NCI-H1436 (cell line): ENCODE results near the gene GALR2.

Experiments used
- DNase-seq: peaks from one replicate; lab custom pipeline; 2025; lab: John Stamatoyannopoulos, UW

The GALR2 gene

GRCh38 chr17:76079956-76080767, 5.6 kb downstream of the GALR2 start:
- DNase-seq, result no peak

DNA sequence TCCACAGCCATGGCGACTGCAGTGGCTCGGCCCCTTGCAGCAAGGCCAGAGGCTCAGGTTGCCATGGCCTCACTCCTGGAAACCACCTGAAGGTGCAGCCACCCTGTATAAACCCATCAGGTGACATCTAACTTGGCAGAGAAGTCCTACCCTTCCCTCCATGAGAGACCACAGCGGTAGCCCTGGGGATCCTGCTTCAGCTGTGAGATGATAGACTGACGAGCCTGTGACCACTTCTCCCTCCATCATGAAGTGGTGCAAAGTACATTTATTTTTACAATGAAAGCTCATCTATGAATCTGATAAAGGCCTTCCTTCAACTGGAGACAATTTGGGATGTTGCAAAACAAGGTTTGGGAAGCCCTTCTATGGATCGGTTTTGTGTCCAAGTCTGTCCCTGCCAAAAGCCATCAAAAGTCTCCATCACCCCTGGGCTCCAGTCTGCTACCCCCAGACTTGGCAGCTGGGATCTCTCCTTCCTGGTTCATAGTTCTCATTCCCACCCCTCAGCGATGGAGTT, 6.2 kb downstream of the GALR2 start:
- DNase-seq, result no peak

DNA sequence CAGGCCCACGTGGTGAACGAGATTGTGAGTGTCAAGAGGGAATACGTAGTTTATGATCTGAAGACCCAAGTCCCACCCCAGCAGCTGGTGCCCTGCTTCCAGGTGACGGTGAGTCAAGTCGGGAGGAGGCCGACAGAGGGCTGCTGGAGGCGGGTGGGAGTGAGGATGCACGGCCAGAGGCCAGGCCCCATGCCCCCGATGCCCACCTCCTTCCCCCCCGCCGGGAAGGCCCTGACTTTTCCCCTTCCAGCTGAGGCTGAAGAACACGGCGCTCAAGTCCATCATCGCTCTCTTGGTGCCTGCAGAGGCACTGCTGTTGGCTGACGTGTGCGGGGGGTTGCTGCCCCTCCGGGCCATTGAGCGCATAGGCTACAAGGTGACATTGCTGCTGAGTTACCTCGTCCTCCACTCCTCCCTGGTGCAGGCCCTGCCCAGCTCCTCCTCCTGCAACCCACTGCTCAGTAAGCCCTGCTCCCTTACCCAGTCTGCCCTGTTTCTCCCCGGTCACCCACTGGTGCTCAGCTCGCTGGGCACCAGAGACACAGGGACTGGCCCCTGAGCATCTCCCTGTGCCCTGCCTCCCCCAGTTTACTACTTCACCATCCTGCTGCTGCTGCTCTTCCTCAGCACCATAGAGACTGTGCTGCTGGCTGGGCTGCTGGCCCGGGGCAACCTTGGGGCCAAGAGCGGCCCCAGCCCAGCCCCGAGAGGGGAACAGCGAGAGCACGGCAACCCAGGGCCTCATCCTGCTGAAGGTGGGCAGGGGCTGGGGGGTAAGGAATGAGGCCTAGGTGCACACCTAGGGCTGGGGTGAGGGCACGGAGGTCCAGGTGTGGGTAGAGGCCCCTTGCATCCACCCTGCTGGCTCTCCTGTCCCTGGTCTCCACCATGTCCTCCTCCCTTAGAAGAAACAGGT, 7.0 kb downstream of the GALR2 start:
- no peak for DNase-seq

DNA sequence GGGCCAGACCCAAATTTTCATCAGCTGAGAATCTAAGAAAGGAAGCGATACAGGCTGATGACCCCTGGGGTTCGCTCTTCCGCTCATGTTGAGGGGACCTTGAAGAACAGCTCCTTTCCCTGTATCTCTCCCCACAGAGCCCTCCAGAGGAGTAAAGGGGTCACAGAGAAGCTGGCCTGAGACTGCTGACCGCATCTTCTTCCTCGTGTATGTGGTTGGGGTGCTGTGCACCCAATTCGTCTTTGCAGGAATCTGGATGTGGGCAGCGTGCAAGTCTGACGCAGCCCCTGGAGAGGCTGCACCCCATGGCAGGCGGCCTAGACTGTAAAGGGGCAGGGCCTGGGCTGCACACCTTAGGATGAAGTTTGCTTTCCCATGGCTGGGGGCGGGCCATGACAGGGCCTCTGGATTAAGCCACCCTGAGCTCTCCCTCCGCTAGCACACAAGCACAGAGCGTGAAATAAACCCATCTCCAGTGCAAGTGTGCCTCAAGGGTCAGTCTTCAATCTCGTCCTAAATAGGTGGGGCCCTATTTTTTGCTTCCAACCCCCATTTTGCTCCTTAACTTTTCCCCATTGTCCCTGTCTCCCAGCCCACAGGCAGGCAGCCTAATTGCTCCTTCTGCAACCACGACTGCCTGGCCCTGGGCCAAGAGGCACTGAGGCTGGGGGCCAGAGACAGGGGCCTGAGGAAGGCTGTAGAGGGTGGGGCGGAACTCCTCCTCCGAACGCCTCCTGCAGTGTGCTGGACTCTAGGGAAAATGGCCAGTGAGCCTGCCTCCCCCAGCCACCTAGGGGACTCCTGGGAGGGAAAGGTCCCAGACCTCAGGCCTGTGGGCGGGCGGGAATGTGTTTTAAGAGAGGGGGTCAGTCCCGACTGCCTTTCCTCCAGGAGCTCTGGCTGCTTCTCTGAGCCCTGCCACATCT, 8.0 kb downstream of the GALR2 start:
- no peak for DNase-seq

DNA sequence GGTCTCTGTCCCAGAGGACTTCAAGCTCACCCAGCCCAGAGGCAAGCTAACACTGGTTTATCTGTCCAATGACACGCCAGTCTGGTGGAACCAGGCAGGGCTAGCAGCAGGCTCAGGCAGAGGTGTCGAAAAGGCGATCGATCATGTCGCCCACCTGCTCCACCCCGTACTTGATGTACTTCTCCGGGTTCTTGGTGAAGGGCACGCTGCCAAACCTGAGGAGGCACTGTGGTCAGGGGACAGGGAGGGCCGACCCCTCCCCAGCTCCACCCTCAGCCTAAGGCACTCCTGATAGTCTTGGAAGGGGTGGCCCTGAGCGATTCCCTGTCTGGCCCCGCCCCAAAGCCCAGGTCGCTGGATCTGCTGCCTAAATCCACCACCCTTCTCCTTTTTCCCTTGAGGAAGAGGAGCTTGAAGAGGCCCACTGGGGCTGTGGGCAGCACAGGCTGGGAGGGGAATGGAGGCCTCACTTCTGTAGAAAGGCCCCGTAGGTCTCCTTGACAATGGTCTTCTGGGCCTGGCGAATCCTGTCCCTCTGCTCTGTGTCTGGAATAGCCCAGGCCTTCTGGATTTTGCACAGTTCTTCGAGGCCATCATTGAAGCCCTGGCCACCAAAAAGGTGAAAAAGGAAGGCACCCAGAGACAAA, 9.1 kb downstream of the GALR2 start:
- DNase-seq, result no peak

GRCh38 chr17:76085066-76085730, 10.6 kb downstream of the GALR2 start:
- no peak for DNase-seq

DNA sequence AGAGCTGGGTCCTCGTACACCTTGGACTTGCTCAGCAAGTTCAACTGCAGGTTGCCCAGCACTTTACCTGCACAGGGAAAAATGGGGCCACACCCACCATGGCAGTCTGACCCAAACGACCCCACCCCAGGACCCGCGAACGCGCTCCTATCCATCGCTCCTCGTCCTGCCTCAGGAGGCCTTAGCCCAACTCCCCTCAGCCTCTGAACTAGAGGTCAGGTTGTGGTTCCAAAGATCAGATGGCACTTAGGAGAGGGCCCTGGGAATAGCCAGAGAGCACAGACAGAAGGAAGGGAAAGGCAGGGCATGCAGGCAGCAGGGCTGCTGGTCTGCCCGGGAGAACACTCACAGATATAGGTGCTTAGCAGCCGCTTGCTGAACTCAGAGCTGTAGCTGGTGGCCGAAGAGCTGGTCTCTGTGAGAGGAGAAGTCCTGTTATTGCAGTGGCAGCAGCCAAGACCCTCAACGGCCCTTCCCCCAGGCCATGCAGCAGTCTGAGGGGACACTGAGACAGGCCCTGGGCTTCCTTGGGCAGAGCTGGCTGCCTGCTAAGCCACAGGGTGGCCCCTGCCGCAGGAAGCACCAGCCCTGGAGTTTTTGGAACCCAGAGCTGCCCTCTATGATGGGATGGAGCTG, 11.3 kb downstream of the GALR2 start:
- DNase-seq, result no peak

GRCh38 chr17:76086384-76086783, 11.8 kb downstream of the GALR2 start:
- no peak for DNase-seq

GRCh38 chr17:76087531-76087930, 12.9 kb downstream of the GALR2 start:
- DNase-seq, result no peak

- DNase-seq, result no peak
Observed at GRCh38 chr17:76088041-76088867, 13.7 kb downstream of the GALR2 start.

DNA sequence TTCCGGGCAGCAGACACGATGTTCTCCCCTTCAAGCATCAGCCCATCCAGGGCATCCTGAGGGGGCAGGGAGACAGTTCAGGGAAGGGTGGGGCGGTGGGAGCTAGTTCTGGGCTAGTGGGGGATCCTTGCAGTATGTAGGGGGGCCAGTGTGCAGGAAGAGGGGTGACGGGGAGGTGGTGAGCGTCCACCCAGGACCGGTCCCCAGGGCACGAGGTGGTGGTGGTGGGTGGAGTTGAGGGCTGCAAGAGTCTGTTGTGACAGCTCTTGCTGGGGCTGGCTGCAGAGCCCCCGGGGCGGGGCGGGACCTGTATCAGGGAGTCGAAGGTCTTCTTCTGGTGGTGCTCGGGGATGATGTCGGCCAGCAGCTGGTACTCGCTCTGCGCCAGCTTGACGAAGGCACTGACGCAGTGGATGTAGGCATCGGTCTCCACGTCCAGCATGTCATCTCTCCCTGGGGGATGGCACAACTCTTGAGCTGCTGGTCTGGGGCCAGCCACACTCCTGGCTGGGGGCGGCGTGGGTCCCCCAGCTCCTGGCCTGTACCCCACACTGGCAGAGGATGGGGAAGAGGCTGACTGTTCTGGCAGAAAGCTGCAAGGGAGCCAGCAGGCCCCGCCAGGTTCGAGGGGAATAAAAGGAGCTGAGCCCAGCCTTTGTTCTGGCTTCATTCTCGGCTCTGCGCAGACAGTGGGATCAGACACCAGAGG, 14.4 kb downstream of the GALR2 start:
- no peak for DNase-seq

GRCh38 chr17:76089680-76090516, 15.3 kb downstream of the GALR2 start:
- no peak for DNase-seq

DNA sequence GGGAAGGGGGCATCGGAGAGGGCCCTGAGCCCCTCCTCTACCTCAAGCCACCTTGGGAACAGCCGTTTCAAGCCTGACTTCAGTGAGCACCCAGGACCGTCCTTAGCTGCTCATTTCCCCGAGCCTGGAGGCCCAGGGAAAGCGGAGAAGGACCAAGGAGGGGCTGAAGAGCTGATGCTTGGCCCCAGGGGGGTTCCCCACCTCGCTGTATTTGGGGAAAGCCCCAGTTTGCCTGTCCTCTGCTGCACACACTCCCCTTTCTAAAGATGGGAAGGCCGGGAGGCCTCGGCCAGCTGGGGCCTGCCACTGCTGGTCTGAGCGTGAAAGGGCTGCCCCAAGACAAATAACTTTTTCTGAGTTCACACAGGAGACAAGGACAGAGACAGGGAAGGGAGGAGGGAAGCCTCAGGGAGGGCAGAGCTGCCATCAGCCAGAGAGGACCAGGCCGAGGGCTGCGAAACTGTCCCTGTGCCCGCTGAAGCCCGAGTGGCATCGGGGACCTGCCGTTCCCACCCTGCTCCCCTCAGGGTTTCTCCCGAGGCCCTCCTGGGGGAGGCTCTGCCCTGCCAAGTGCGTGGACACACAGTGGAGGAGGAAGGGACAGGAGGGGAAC, 16.0 kb downstream of the GALR2 start:
- DNase-seq, result no peak

DNA sequence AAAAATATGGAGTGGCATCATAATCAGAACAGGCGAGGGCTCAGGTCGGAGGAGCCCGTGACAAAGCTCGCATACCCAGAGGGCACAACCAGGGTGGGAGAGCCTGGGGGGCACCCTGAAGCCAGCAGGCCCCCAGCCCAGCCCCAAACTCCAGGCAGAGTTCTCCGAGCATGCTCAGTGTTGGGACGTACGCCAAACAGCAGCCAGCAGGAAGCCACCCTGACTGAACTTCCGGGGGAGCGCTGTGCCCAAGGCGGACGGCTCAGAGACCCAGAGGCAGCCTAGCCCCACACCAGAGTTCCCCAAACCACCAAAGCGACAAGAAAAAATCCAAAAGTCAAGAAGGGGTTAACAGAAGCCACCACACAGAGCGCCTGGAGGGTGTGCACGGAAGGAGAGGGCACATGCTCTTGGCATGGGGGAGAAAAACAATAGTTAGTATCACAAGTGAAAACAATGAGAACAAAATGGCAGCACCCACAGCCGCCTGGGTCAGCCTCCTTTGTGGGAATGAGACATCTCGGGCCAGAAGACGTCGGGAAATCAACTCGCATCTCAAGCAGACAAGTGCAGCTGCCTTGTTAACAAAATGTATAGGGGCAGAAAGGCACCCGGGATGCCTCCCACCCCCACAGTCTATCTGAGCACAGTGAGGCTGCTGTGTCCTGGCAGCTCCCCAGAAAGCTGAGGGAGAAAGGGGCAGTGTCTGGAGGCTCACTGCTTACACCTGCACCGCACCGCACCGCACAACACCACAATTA, 17.1 kb downstream of the GALR2 start:
- no peak for DNase-seq

DNA sequence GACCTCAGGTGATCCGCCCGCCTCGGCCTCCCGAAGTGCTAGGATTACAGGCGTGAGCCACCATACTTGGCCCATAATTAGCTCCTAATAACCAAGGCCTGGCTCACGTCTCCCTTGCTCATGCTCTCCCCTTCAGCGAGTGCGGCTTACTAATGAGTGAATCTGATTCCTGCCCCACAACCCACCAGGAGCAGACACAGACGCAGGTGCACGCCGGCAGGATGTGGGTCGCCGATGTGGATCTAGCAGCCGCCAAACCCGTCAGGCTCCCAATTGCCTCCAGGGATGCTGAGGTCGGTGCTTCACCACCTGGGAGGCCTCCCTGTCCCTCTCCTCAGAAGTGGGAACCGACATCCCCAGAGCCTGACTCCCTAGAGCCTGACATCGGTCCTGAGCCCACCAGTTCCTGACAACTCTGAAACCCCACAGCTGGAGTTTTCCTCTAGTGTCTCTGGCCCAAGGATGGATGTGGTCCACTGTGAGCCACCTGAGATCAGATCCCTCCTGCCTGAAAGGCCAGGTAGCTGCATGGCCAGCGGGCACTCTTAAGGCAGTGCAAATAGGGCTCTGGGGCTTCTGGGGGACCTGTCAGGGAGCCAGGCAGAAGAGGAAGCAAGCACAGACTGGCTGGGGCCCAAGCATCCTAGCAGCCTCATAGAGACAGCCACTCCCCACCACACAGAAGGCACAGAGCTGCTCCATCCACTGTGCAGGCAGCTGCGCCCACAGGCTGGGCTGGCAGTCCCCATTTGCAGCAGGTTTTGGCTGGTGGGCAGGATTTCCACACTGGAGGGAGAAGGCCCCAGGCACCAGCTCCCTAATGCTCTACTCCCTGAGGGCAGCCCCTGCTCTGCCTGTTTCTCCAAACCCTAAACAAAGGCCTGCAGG, 18.2 kb downstream of the GALR2 start:
- no peak for DNase-seq

DNA sequence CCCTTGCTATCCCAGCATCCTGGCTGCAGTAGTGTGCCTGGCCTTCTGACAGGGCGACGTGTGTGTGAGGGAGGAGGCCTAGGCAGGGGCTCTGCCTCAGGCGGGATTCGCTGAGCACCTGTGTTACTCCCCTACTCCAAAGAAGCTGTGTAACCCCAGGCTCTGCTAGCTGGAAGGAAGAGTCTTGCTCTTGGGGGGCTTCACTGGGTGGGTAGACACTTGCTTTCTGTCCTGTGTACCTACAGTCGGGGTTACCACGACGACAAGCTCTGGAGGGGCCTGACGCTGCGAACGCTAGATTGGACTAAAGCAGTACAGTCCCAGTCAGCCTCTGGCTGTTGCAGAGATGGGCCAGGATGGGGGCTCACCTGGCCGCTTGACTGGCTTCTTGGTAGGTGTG, 19.5 kb downstream of the GALR2 start:
- DNase-seq, result no peak
